ENCODE measurements around the gene RHBG.
A peak's percentile ranks its signal among the peaks of the same experiment; 100 is the strongest.
"Not testable (repeated sequence)": the region's sequence is repeated elsewhere in the genome, so short reads cannot be mapped to it uniquely, and the experiment has no call there.

The RHBG gene, protein sequence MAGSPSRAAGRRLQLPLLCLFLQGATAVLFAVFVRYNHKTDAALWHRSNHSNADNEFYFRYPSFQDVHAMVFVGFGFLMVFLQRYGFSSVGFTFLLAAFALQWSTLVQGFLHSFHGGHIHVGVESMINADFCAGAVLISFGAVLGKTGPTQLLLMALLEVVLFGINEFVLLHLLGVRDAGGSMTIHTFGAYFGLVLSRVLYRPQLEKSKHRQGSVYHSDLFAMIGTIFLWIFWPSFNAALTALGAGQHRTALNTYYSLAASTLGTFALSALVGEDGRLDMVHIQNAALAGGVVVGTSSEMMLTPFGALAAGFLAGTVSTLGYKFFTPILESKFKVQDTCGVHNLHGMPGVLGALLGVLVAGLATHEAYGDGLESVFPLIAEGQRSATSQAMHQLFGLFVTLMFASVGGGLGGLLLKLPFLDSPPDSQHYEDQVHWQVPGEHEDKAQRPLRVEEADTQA

DNA sequence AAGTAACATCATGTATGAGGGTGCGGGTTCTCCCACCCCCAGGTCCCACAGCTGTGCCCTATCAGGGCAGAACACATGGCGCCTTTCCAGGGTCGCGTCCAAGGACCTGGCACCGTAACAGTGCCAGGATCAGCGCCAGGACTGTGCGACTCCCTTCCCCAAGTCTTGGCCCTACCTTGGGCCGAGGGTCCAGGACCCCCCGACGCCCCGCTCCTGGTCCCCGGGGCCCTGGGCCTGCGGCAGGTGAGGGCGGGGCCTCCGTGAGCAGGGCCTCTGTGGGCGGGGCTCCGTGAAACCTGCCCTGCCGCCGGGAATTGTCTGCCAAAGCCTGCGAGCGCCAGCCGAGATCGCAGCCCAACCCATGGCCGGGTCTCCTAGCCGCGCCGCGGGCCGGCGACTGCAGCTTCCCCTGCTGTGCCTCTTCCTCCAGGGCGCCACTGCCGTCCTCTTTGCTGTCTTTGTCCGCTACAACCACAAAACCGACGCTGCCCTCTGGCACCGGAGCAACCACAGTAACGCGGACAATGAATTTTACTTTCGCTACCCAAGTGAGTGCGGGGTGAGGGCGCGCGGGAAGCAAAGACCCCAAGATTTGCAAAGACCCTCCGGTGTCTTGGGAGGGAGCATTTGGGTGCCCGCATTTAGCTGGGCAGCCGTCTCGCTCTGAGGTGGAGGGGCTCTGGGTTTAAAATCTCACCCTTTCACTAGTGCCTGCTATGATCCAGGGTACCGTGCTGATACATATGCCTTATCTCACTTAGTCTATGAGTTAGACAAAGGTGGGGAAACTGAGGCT is at the start of gene RHBG:
RHBG (plus strand) TSS at position 323 of the 796 bp plus-strand sequence; CDS start at position 362, 39 bp downstream.
- H3K4me3 ChIP-seq (ENCODE audit: low read depth, low read length) = peak within 1 kb of the TSS; percentile 52

DNA sequence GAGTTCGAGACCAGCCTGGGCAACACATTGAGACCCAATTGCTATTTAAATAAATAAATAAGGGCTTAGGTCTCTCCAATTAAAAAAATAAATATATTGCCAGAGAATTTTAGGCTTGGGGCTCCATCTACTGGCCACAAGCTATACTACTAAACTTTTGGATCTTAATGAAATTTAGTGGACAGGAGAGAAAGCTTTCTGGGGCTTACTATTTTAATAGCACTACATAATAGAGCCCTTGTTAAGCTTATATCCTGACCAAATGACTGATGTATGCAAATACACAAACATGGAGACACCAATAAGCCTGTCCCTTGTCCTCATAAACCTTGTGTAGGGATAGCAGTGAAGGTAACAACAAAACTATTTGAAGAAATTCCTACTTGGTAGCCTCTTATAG is 49.3 kb upstream of the RHBG start:
- no peak overlapping the region for H3K4me3 ChIP-seq (ENCODE audit: low read depth, low read length)

DNA sequence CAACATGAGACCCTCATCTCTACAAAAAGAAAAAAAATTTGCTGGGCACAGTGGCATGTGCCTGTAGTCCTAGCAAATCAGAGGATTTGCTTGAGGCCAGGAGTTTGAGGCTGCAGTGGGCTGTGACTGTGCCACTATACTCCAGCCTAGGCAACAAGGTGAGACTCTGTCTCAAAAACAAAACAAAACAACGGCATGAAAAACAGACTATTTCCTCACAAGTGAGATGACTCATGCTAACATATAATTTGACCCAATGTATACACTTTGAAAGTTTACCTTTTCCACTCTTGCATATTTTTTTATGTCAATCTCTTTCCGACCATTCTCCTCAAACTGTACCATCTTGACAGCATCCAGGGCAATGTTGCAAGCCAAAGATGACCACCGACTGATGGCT is 48.5 kb upstream of the RHBG start:
- no peak overlapping the region for H3K4me3 ChIP-seq (ENCODE audit: low read depth, low read length)

DNA sequence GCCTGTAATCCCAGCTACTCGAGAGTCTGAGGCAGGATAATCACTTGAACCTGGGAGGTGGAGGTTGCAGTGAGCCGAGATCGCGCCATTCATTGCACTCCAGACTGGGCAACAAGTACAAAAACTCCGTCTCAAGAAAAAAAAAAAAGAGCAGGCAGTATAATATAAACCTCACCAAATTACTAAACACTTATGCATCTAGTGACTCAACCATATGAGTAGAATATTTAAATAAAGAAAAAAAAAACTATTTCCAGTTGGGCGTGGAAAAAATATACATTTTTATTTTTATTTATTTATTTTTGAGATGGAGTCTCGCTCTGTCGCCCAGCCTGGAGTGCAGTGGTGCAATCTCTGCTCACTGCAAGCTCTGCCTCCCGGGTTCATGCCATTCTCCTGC is 45.8 kb upstream of the RHBG start:
- H3K4me3 ChIP-seq (ENCODE audit: low read depth, low read length) = not testable (repeated sequence)

DNA sequence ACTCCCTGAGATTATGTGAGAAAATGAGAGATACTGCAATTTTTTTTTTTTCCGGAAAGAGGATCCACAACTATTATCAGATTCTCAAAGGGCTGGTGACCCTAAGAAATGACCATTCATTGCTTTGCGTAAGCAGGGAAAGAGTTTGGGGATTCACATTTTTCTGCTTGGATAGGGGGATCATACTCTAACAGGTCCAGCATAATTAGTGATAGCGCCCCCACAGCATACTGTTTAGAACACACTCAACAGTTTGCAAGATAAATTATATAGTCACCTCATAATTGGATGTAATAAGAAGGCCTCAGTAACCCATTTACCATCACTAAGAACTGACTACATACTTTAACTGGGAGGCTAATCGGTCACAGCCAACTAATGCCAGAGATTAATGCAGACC is 32.8 kb upstream of the RHBG start:
- peak overlapping the region; percentile 96 for H3K4me3 ChIP-seq (ENCODE audit: low read depth, low read length)

DNA sequence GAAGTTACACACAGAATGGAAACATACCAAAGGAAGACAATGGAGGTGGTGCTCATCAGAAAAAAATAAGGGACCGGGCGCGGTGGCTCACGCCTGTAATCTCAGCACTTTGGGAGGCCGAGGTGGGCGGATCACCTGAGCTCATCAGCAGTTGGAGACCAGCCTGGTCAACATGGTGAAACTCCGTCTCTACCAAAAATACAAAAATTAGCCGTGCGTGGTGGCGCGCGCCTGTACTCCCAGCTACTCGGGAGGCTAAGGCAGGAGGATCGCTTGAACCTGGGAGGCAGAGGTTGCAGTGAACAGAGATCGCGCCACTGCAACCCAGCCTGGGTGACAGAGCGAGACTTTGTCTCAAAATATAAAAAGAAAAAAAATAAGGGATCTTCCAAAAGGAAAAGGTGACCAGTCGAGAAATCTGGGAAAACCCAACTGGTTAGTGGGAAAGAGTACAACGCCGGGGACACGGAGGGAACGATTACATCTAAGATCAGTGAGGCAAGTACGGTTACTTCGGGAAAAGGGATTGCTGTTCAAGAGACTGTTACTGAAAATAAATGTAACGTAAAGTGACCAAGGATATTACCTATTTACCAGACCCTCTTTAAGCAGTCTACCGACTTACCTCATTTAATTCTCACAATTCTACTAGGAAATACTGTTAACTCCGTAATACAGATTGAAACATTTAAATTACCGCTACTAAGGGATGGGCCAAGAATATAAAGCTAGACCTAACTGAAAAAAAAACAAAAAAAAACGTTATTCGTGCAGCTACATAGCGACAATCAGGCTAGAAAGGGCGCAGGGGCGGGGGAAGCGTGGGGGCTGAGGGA is 31.7 kb upstream of the RHBG start:
- H3K4me3 ChIP-seq (ENCODE audit: low read depth, low read length) = peak overlapping the region; percentile 96

DNA sequence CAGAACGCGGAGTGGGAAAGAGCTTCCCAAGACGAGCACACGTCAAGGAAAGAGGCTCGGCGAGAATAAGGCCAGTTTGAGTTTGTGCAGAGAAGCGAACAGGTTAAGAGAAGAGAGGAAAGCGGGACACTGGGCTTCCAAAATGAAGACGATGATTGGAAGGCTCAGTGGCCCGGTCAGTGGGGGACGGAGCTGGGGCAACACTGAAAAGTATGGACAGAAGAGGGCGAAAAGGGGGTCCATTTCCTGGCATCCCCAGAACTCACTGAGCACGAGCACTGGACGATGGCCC is 31.2 kb upstream of the RHBG start:
- H3K4me3 ChIP-seq (ENCODE audit: low read depth, low read length) = peak overlapping the region; percentile 96

DNA sequence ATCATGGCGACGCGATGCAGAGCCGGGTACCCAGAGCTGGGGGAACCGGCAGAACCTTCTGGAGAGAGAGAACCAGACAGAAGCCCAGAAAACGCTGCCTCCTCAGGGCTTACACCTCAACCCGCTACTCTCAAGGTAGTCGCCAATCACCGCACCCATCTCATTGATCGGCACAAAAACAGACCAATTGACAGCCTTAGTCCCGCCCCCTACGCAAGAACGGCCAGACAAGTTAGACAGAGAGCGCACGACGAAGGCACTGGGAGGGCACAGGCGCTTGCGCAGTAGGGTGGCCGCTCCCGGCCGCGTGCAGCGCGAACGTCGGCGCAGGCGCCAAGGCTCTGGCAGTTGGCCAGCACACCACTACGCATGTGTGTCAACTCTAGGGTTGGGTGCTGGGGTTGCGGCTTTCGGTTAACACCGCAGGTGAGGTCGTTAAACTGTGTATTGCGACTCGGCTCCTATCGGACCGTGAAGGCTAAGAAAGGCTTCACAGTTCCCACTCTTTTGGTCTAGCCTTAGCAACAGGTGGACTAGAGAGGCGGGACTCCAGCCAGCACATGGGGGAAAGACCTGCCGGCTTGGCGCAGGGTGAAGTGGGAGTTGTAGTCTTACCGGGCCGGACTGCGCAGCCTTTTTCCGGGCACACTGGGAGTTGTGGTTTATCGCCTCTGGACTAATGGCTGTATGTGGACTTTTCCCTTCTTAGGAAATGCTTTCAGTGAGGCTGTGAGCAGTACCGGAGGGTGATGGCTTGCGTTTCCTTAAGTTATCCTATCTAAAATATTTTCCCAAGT is 30.6 kb upstream of the RHBG start, which contains the start of the genes CCT3 and TSACC:
CCT3 (minus strand) TSS at position 113 of the 797 bp plus-strand sequence; CDS start at position 5, 108 bp downstream.
TSACC (plus strand) TSS at position 347 of the 797 bp plus-strand sequence. CDS start 1,232 bp downstream, outside the sequence.
- H3K4me3 ChIP-seq (ENCODE audit: low read depth, low read length) = peak within 1 kb of the TSS; percentile 96

DNA sequence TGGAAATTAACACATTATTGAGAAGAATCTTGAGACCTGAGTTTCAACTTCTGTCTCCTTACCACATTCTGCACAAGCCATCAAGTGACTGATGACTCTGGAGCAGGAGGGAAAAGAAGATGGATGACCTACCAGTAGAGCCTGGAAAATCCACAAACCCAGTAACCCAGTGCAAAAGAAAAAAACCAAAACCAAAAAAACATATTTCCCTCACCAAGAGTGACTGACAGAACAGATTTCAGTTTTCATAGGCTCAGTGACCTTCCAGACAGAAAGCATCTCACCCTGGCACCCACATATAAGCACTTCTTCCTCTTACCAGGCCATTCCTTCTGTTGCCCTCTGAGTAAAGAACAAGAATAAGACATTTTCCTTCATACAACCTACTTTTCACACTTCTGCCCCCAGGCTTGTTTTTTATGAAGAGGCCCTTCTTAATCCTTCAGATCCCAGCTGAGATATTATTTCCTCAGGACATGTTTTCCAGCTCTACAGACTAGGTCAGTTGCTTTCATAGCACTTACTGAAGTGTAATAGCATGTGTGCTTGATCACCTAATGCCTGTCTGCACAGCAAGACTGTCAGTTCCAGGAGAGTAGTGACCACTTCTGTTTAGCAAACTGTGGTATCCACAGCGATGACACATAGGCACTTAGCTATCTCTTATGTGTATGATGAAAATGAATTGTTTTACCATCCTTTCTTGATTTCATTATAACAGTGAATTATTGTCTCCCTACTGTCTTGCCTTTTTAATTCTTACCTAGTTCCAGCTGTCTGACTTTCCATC is 26.6 kb upstream of the RHBG start:
- H3K4me3 ChIP-seq (ENCODE audit: low read depth, low read length) = no peak overlapping the region

DNA sequence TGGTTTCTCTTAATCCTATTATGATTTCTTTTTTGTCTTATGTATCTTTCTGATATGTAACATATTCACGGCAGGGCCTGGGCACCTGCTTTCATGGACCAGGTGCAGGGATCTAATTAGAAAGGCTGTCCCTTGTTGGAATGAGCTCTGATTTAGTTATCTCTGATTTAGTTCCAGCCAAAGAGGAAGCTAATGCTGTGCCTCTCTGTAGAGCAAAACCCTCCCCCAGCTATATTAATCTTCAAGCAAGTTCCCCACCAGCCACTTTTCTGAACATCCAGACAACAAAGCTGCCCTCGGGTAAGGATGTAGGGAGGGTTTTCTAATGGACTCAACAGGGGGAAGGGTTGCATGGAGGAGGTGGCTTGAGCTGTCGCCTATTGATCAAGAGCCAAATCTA is 24.6 kb upstream of the RHBG start:
- H3K4me3 ChIP-seq (ENCODE audit: low read depth, low read length) = no peak overlapping the region

DNA sequence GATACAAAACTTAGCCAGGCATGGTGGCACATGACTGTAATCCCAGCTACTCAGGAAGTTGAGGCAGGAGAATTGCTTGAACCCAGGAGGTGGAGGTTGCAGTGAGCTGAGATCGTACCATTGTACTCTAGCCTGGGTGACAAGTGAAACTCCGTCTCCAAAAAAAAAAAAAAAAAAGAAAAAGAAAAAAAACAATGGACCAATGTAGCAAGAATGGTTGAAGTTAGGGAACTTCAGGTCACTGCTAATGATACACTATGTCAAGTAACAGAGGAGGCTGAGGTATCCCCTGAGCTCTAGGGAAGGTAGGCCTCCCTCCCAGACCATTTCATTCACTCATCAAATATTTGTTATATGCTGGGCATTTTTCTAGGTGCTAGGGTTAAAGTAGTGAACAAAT is 23.0 kb upstream of the RHBG start:
- H3K4me3 ChIP-seq (ENCODE audit: low read depth, low read length) = not testable (repeated sequence)

DNA sequence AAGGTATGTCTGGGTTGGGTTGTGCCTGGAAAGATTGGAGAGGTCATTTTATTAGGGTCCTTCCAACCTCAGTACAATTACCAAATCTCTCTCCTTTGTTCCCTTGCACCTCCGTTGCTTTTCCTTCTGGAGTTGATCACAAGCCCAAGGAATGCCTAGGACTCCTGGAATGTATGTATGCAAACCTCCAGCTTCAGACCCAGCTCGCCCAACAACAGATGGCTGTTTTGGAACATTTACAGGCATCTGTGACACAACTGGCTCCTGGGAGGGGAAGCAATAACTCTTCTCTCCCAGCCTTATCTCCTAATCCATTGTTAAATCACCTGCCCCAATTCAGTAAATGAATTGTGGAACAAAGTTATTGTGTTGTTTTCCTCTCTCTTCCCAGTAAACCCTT is 22.4 kb upstream of the RHBG start:
- no peak overlapping the region for H3K4me3 ChIP-seq (ENCODE audit: low read depth, low read length)

DNA sequence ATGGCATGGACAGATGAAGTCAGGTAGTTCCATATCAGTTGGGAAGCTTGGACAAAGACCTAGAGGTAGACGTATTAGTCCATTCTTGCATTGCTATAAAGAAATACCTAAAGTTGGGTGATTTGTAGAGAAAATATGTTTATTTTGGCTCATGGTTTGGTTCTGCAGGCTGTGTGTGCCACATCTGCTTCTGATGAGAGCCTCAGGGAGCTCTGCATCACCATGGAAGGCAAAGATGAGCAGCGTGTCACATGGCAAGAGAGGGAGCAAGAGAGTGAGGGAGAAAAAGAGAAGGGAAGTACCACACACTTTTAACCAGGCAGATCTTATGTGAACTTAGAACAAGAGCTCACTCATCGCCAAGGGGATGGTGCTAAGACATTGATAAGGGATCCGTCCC is 21.7 kb upstream of the RHBG start:
- no peak overlapping the region for H3K4me3 ChIP-seq (ENCODE audit: low read depth, low read length)

DNA sequence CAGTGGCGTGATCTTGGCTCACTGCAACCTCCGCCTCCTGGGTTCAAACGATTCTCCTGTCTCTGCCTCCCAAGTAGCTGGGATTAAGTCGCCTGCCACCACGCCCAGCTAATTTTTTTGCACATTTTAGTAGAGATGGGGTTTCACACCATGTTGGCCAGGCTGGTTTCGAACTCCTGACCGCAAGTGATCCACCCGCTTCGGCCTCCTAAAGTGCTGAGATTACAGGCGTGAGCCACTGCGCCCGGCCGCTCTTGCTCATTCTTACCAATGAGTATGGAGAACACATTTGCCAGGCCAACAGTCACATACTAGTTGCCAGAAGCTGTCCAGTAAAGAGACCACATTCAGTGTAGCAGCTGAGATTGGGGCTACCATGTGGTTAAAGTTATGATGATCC is 16.5 kb upstream of the RHBG start:
- not testable (repeated sequence) for H3K4me3 ChIP-seq (ENCODE audit: low read depth, low read length)

DNA sequence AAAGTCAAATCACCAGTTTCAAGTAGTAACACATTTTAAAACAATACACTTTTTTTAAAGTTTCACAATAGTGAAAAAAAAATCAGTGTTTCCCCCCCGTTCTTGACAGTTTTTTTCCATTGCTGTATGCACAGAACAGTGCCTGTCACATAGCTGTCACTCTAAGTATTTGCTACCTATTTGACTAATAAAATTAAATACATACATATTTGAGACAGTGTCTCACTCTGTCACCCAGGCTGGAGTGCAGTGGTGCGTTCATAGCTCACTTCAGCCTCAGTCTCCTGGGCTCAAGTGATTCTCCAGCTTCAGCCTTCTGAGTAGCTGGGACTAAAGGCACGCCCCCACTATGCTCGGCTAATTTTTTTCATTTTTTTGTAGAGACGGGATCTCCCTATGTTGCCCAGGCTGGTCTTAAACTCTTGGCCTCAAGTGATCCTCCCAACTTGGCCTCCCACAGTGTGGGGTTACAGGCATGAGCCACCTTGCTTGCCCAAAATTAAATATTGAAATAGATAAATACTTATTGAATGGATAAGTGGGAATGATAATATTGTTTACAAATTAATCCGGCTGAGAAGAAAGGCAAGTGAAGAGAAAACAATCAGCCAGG is 12.6 kb upstream of the RHBG start:
- no peak overlapping the region for H3K4me3 ChIP-seq (ENCODE audit: low read depth, low read length)

DNA sequence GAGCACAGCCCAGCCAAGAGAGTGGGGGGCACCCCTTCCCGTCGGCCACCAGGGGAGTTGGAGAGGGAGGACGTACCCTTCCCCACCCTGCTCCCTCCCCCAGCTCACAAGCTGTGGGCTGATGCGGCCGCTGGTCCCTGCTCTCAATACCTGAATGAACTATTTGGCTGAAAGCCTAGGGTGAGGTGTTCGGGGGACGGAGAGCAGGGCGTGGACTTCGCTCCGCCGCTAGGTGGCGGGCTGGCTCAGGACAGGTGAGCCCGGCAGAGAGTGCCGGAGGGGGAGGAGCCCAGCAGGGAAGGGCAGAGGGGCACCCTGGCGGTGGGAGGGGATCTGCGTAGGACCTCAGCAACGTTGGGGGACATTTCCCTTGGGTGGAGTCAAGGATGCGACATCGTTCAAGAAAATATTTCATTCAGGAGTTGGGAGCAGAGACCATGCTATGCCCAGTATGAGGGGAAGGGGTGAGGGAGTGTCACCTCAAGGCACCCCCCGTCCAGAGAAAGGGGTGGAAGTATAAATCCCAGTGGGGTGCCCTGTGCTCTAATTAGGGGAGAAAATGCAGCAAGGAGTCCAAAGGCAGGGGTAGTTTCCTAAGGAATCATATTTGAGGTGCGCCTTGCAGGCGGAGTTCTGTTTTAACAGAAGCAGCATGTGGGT is 12.0 kb upstream of the RHBG start:
- peak overlapping the region; percentile 14 for H3K4me3 ChIP-seq (ENCODE audit: low read depth, low read length)

DNA sequence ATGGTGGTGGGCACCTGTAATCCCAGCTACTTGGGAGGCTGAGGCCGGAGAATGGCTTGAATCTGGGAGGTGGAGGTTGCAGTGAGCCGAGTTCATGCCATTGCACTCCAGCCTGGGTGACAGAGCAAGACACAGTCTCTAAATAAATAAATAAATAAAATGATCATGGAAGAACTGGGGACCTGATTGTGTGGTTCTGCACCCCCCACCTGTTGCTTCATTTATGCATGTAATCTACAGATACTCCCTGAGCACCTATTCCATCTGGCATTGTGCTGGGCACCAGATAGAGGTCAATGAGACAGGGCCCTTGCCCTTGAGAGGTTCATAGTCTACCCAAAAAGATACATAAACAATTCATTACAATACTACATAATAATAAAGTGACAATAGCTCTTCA is 11.0 kb upstream of the RHBG start:
- no peak overlapping the region for H3K4me3 ChIP-seq (ENCODE audit: low read depth, low read length)

DNA sequence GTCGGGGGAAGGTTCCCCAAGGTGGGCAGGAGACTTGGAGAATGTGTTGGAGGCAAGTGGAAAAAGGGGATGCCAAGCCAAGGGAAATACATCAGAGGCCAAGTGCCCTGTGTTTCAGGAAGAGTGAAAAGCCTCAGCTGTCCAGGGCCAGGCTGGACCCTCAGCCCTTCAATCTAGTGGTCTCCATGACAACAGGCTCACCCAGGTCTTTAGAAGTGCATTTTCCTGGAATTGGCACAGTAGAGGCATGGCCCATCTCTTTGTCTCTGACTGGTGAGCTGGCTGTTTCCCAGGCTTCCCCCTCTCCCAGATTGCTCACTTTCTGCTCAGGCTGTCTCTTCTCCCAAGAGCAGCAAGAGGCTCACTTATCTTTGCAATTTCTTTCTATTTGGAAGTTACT is 10.4 kb upstream of the RHBG start:
- H3K4me3 ChIP-seq (ENCODE audit: low read depth, low read length) = no peak overlapping the region

DNA sequence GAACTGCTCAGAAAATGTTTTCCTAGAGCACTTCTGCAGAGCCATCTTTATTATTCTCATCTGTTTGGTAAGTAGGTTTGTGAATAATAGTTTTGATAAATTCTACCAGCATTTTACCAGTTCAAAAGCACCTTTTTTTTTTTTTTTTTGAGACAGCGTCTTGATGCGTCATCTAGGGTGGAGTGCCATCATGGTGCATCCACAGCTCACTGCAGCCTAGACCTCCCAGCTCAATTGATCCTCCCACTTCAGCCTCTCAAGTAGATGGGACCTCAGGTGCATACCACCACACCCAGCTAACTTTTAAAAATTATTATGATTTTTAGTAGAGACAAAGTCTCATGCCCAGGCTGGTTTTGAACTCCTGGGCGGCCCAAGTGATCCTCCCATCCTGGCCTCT is 9.8 kb upstream of the RHBG start:
- no peak overlapping the region for H3K4me3 ChIP-seq (ENCODE audit: low read depth, low read length)
